ENCODE measurements around the gene RNF217. TPM values are rescaled to one million over a fixed set of nuclear protein-coding genes. Genes with fewer than 3 reads are reported as not detected.

RNF217 gene
- total and polyA plus RNA-seq, 2 of the 8 experiments (the other 6 are each of a cell fraction or from before 2014, with no cell fraction given) = 2.0 to 8.9 TPM

GRCh38 chr6:125102891-125103290, 140.7 kb downstream of the RNF217 start:
- Histone ChIP-seq H2BK20ac (ENCODE audit: low read length) (no peak overlapping the region), H2AFZ (ENCODE audit: low read length) (no peak overlapping the region), H2BK120ac (replicated peaks; ENCODE audit: low read depth, low read length) (no peak overlapping the region), H3K27me3 (replicated peaks in 1 of 4; ENCODE audit: control insufficient read depth in 3 of 4, extremely low read depth in 1 of 4, insufficient read depth in 3 of 4, low read length in 3 of 4) (no peaks in the 10 kb centered on the region; a peak in 1 of 7 replicates), H3K4me1 (replicated peaks in 1 of 4; ENCODE audit: control insufficient read depth in 3 of 4, insufficient read depth in 4 of 4, low read length in 3 of 4) (peaks cover 0 to 16% (median 8%) of the 10 kb centered on the region in 4 experiments; a peak in 4 of 7 replicates), H3K4me3 (ENCODE audit: extremely low read depth in 1 of 4, insufficient read depth in 2 of 4, low read depth in 3 of 4, low read length in 4 of 4) (no peak overlapping the region), H3K14ac (ENCODE audit: insufficient read length) (no peak overlapping the region), H3K79me2 (ENCODE audit: control insufficient read depth in 1 of 2, insufficient read depth in 2 of 2, low read length in 2 of 2) (no peaks in the 10 kb centered on the region), H4K5ac (ENCODE audit: insufficient read length, low read depth, low read length) (no peak overlapping the region), H2AK5ac (ENCODE audit: low read depth, low read length) (no peak overlapping the region), H3K18ac (ENCODE audit: extremely low read depth, low read length) (no peak overlapping the region), H2BK12ac (ENCODE audit: low read depth, low read length) (no peak overlapping the region), H3K4me2 (ENCODE audit: insufficient read depth in 1 of 2, low read depth in 2 of 2, low read length in 2 of 2) (no peak overlapping the region), H4K8ac (ENCODE audit: extremely low read depth, insufficient read depth, low read length) (no peak overlapping the region), H4K91ac (replicated peaks; ENCODE audit: insufficient read length, low read length) (no peak overlapping the region), H3K27ac (ENCODE audit: low read depth, low read length) (no peak overlapping the region), H3K23ac (ENCODE audit: insufficient read length) (no peak overlapping the region), H3K56ac (replicated peaks; ENCODE audit: insufficient read length, low read depth, low read length) (no peak overlapping the region), H3K79me1 (ENCODE audit: low read depth, low read length) (no peaks in the 10 kb centered on the region), H3K23me2 (ENCODE audit: low read depth, low read length) (peaks cover 4% of the 10 kb centered on the region; the same call in 1 of the 2 replicates), H4K20me1 (replicated peaks in 1 of 2; ENCODE audit: control insufficient read depth in 1 of 2, insufficient read depth in 2 of 2, low read length in 2 of 2) (no peaks in the 10 kb centered on the region), H3K36me3 (ENCODE audit: control insufficient read depth in 2 of 4, insufficient read depth in 4 of 4, low read length in 3 of 4) (no peaks in the 10 kb centered on the region), H3K9me3 (ENCODE audit: insufficient read depth in 2 of 2, low read depth in 1 of 2, low read length in 1 of 2) (no peaks in the 10 kb centered on the region), H3K4ac (replicated peaks; ENCODE audit: insufficient read length, low read depth, low read length) (no peak overlapping the region), H2BK5ac (ENCODE audit: low read depth, low read length) (no peak overlapping the region), H2BK15ac (ENCODE audit: low read length) (no peak overlapping the region), H3K9ac (replicated peaks in 1 of 4; ENCODE audit: extremely low read depth in 1 of 4, low read depth in 3 of 4, low read length in 3 of 4) (no peak overlapping the region)
- CTCF ChIA-PET (ENCODE audit: partially characterized antibody) = no interaction called here
- POLR2A ChIA-PET (ENCODE audit: partially characterized antibody) = no interaction called here
- TF ChIP-seq CHD2 (IDR thresholded peaks at IDR 0.05; ENCODE audit: low read length) = no peak
- no peak for FAIRE-seq
- 84% methylated on average over 2 of the region's 2 CpGs; no CpG with 5 or more reads in 1 of the 2 experiments for WGBS, 2 experiments (ENCODE audit: extremely low coverage in 1 of 2, insufficient coverage in 1 of 2, insufficient read length in 1 of 2, insufficient replicate concordance in 2 of 2, low coverage in 1 of 2, low lambda C conversion rate in 2 of 2, missing lambda C conversion rate in 1 of 2)
- DNase-seq (ENCODE audit: low read depth in 1 of 2, low spot score in 2 of 2) = no peak

Data from H1 (cell line).